CD4-positive, alpha-beta T cell treated with Interleukin-1 beta for 1 hour (primary cell): ENCODE measurements around the gene IL1A.

Experiments used
- DNase-seq, 2 donors: peaks; one replicate each; pipeline ENCODE4 v3.0.0-alpha.2; 2020 to 2022

IL1A gene

GRCh38 chr2:112725545-112726457 is 58.5 kb downstream of the IL1A start:
- no peak for DNase-seq

- DNase-seq, result no peak
Measured at GRCh38 chr2:112724591-112725525, 59.4 kb downstream of the IL1A start.

GRCh38 chr2:112723995-112724394 is 60.3 kb downstream of the IL1A start:
- no peak for DNase-seq
